BLaER1 (cell line): ENCODE measurements around the gene ANKS1B.

ENCODE experiments used
- H3K27ac ChIP-seq: shearing (Covaris generic); formaldehyde crosslinking; 2 replicates; pipeline ENCODE4 v1.8.1; 2022
- H3K27me3 ChIP-seq: shearing (Covaris generic); formaldehyde crosslinking; 2 replicates; pipeline ENCODE4 v1.8.1; 2022
- H3K36me3 ChIP-seq: shearing (Covaris generic); formaldehyde crosslinking; 2 replicates; pipeline ENCODE4 v1.8.1; 2022
- H3K4me1 ChIP-seq: shearing (Covaris generic); formaldehyde crosslinking; 2 replicates; pipeline ENCODE4 v1.8.1; 2022
- H3K4me2 ChIP-seq: shearing (Covaris generic); formaldehyde crosslinking; 2 replicates; pipeline ENCODE4 v1.8.1; 2022
- H3K4me3 ChIP-seq: shearing (Covaris generic); formaldehyde crosslinking; 2 replicates; pipeline ENCODE4 v1.8.1; 2022
- H3K9ac ChIP-seq: shearing (Covaris generic); formaldehyde crosslinking; 2 replicates; pipeline ENCODE4 v1.8.1; 2022
- H3K9me3 ChIP-seq: shearing (Covaris generic); formaldehyde crosslinking; 2 replicates; pipeline ENCODE4 v1.8.1; 2022
- H4K20me1 ChIP-seq: shearing (Covaris generic); formaldehyde crosslinking; 2 replicates; pipeline ENCODE4 v1.8.1; 2022
- Cebpa-rat ChIP-seq: shearing (Covaris generic); IDR thresholded peaks from 2 replicates; pipeline ENCODE4 v1.8.1; 2022

The ANKS1B gene

DNA sequence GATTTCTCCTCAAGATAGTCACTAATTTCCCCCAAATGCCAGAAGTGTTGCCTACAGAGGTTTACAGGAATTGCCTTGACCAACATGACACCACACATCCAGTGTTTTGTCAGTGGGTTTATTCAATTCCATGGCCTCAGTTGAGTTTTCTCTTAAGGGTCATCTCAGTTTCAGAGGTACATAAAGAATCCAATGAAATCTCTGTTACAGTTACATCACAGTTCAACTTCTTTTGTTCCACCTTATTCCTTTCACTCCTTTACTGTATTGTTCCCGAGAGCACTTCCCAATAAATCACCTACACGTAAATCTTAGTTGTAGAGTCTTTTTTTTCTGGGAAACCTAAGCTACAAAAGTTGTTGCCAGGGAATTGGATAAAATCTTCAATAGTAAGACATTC, 410.8 kb downstream of the ANKS1B start:
- Histone ChIP-seq H3K4me1 (peaks cover 7% of the 10 kb centered on the region; the same call in 1 of the 2 replicates), H3K4me3 (no peak overlapping the region), H3K9me3 (peaks cover 56% of the 10 kb centered on the region), H3K36me3 (peaks cover 67% of the 10 kb centered on the region), H4K20me1 (no peaks in the 10 kb centered on the region), H3K4me2 (no peak overlapping the region), H3K27me3 (no peaks in the 10 kb centered on the region), H3K9ac (no peak overlapping the region), H3K27ac (no peak overlapping the region)
- no peak for TF ChIP-seq Cebpa-rat

DNA sequence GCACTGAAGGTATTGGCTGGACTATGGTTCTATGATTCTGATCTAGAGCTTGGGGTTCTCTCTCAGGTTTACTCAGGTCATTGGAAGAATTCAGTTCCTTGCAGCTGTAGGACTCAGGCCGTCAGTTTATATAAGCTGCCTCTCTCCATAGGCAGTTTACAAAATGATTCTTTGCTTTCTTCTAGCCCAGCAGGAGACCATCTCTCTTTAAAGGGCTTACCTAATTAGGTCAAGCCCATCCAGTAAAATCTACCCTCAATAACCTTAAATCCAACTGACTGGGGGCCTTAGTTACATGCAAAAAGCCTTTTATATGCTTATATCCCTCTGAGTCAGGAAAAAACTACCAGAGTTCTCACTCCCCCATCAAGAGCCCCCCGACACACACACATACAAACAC, 417.7 kb downstream of the ANKS1B start:
- peaks cover 82% of the 10 kb centered on the region for H3K36me3 ChIP-seq
- no peak overlapping the region for H3K27ac ChIP-seq
- no peak for TF ChIP-seq Cebpa-rat
- H3K4me2 ChIP-seq = no peak overlapping the region
- no peaks in the 10 kb centered on the region for H3K27me3 ChIP-seq
- H3K4me1 ChIP-seq = peaks cover 20% of the 10 kb centered on the region
- H3K4me3 ChIP-seq = no peak overlapping the region
- no peaks in the 10 kb centered on the region for H4K20me1 ChIP-seq
- no peak overlapping the region for H3K9ac ChIP-seq
- peaks cover 54% of the 10 kb centered on the region for H3K9me3 ChIP-seq

DNA sequence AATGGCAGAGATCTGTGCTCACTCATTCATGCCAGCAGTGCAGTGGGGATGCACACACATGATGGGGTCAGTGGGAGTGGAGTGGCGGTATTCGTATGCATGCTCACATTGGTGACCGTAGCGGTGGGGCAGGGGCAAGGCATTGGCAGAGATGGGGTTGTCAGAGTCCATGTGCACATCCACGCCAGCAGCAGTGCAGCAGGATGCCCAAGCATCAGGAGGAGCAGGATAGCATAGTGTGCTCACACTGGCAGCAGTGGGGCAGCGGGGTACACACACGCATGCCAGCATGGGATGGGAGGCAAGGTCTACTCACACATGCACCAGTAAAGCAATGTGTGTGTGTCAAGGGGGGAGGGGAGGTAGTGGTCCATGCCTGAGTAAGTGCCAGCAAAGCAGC, 426.6 kb downstream of the ANKS1B start:
- Histone ChIP-seq H3K27ac (no peak overlapping the region), H4K20me1 (no peaks in the 10 kb centered on the region), H3K36me3 (peaks cover 82% of the 10 kb centered on the region), H3K4me1 (no peaks in the 10 kb centered on the region), H3K27me3 (no peaks in the 10 kb centered on the region), H3K9me3 (peaks cover 46% of the 10 kb centered on the region), H3K4me2 (no peak overlapping the region), H3K4me3 (no peak overlapping the region), H3K9ac (no peak overlapping the region)
- no peak for TF ChIP-seq Cebpa-rat

DNA sequence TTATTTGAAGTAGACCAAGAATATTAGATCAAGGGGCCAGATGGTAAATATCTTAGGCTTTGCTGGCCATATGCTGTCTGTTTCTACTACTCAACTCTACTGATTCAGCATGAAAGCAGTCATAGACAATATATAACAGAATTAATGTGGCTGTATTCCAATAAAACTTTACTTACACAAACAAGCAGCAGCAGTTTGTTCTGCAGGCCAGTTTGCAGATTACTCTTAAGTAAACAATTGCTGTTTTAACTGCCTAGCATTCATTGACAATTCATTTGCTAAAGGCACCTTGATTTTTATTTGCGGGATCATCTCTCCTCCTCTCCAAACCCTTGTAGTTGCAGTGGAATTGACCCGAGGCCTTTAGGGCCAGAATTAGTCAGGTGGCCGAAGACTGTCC, 431.3 kb downstream of the ANKS1B start:
- no peak overlapping the region for H3K9ac ChIP-seq
- H3K27ac ChIP-seq = no peak overlapping the region
- TF ChIP-seq Cebpa-rat = no peak

DNA sequence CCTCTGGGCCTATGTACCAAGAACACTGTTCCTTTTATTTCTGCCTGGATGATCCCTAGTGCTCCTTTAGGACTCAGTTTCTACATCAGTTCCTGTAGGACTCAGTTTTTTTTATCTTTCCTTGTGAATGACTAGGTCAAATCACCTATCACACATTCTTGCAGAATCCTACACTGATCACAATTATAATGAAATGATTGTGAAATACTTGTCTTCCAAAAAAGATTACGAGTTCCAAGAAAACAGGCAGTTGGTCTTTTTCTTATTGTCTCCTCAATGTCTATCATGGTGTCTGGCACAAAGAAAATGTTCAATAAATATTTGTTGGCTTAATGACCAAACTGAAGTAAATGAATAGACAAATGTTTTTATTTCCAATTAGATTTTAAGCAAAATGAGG, 432.7 kb downstream of the ANKS1B start:
- H3K4me2 ChIP-seq = no peak overlapping the region
- H3K9me3 ChIP-seq = peaks cover 15% of the 10 kb centered on the region
- H3K27ac ChIP-seq = no peak overlapping the region
- no peak for TF ChIP-seq Cebpa-rat
- no peak overlapping the region for H3K9ac ChIP-seq
- no peaks in the 10 kb centered on the region for H4K20me1 ChIP-seq
- H3K4me3 ChIP-seq = no peak overlapping the region
- no peaks in the 10 kb centered on the region for H3K4me1 ChIP-seq
- H3K36me3 ChIP-seq = peaks cover 41% of the 10 kb centered on the region
- no peaks in the 10 kb centered on the region for H3K27me3 ChIP-seq

More for the DNA sequence above, 431.3 kb downstream of the ANKS1B start:
- Histone ChIP-seq H3K4me1 (no peaks in the 10 kb centered on the region), H4K20me1 (no peaks in the 10 kb centered on the region), H3K36me3 (peaks cover 56% of the 10 kb centered on the region), H3K4me2 (no peak overlapping the region), H3K9me3 (peaks cover 23% of the 10 kb centered on the region), H3K27me3 (no peaks in the 10 kb centered on the region), H3K4me3 (no peak overlapping the region)

DNA sequence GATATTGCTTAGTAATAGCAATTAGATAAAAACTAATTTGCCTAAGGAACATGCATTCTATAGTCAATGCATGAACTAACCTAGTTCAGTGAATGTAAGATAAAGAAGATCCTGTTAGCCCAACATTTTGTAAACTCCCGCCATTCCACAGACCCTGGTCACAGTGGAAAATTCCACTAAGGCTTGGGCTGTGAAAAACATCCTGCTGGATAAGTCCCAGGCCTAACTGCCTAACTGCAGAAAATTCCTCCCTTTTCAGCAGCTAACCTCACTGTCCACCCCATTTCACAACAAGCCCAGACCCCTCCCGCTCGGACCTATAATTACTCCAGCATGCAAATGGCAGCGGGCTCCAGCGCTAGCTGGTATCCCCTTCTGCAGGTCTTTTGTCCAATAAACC, 435.1 kb downstream of the ANKS1B start:
- peaks cover 27% of the 10 kb centered on the region for H3K36me3 ChIP-seq
- no peak overlapping the region for H3K9ac ChIP-seq
- TF ChIP-seq Cebpa-rat = no peak
- H3K27me3 ChIP-seq = no peaks in the 10 kb centered on the region
- H3K4me2 ChIP-seq = no peak overlapping the region
- H3K4me3 ChIP-seq = no peak overlapping the region
- no peaks in the 10 kb centered on the region for H3K4me1 ChIP-seq
- no peaks in the 10 kb centered on the region for H3K9me3 ChIP-seq
- no peak overlapping the region for H3K27ac ChIP-seq
- no peaks in the 10 kb centered on the region for H4K20me1 ChIP-seq

DNA sequence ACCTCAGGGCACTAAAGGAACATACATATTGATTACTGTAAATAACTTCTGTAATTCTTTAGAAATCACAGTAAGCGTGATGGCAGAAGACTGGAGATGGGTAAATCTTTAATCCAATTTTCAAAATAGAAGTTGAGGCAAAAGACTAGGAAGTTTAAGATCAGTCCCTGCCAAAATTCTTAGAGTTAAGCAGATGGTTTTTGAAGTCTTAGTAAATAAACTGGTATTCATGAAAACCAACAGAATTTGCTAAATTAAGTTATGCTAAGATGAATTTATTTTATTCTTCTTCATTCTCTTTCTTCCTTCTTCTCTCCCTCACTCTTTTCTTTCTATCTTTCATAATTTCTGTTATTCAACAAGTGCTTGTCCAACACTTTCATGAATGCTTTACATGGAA, 435.5 kb downstream of the ANKS1B start:
- Histone ChIP-seq H3K27me3 (no peaks in the 10 kb centered on the region), H3K36me3 (peaks cover 24% of the 10 kb centered on the region), H3K9ac (no peak overlapping the region), H3K27ac (no peak overlapping the region), H3K9me3 (no peaks in the 10 kb centered on the region), H4K20me1 (no peaks in the 10 kb centered on the region), H3K4me2 (no peak overlapping the region), H3K4me3 (no peak overlapping the region), H3K4me1 (no peaks in the 10 kb centered on the region)
- TF ChIP-seq Cebpa-rat = no peak

DNA sequence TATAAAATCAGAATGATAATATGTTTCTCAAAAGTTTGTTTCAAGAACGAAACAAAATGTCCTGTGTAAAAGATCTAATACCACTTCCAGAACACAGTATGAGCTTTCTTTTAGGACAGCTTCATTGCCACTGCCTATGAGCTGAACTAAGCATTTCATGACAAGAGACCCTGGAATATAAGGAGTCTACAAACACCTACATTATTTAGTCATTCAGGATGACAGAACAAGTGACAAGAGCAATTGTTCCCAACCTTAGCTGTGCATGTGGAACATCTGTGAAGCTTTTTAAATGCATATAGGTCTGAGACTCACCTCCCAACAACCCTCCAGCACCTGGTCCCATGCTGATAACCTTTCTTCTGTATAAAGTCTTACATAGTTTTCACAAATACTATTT, 440.3 kb downstream of the ANKS1B start:
- Histone ChIP-seq H3K27ac (no peak overlapping the region), H3K27me3 (no peaks in the 10 kb centered on the region), H3K4me2 (no peak overlapping the region), H3K9ac (no peak overlapping the region), H3K4me1 (no peaks in the 10 kb centered on the region), H3K36me3 (peaks cover 22% of the 10 kb centered on the region), H3K4me3 (no peak overlapping the region), H4K20me1 (no peaks in the 10 kb centered on the region), H3K9me3 (peaks cover 14% of the 10 kb centered on the region)
- no peak for TF ChIP-seq Cebpa-rat

DNA sequence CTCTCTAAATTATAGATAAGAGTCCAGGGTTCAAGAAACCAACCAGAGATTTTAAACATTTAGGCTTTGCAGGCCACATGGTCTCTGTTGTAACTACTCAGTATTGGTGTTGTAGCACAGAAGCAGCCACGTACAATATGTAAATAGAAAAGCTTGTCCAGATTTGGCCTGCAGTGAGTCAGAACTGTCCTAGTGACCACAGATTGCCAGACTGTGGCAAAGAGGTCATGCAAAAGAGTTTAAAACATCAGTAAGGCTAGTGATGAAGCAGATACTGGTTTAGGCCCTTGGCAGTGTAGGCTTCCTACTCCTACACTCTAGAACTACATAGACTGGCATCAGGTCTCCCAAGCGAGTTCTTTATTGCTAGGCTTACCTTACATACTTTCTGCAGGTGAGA, 454.8 kb downstream of the ANKS1B start:
- H3K9me3 ChIP-seq = peaks cover 4% of the 10 kb centered on the region; the same call in 1 of the 2 replicates
- peaks cover 46% of the 10 kb centered on the region for H3K36me3 ChIP-seq
- H4K20me1 ChIP-seq = no peaks in the 10 kb centered on the region
- no peak overlapping the region for H3K27ac ChIP-seq
- no peaks in the 10 kb centered on the region for H3K4me1 ChIP-seq
- no peaks in the 10 kb centered on the region for H3K27me3 ChIP-seq
- TF ChIP-seq Cebpa-rat = no peak
- no peak overlapping the region for H3K4me3 ChIP-seq
- no peak overlapping the region for H3K9ac ChIP-seq
- H3K4me2 ChIP-seq = no peak overlapping the region

DNA sequence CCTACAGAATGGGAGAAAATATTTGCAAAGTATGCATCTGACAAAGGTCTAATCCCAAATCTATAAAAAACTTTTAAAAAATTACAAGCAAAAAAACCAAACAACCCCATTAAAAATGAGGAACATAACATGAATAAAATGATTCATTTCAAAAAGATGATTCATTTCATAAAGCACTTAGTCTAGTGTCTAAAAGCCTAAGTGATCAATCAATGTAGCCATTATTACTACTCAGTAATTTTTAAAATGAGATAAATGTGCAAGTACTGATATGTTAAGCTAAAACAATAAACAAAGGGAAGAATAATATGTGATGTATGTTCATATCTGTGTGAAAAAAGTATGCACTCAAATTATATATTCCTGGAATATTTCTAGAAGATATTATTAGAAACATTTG, 456.3 kb downstream of the ANKS1B start:
- Histone ChIP-seq H3K4me1 (no peaks in the 10 kb centered on the region), H3K27ac (no peak overlapping the region), H3K9me3 (no peaks in the 10 kb centered on the region), H3K4me2 (no peak overlapping the region), H3K4me3 (no peak overlapping the region), H3K27me3 (no peaks in the 10 kb centered on the region), H3K9ac (no peak overlapping the region), H4K20me1 (no peaks in the 10 kb centered on the region), H3K36me3 (peaks cover 44% of the 10 kb centered on the region)
- no peak for TF ChIP-seq Cebpa-rat

DNA sequence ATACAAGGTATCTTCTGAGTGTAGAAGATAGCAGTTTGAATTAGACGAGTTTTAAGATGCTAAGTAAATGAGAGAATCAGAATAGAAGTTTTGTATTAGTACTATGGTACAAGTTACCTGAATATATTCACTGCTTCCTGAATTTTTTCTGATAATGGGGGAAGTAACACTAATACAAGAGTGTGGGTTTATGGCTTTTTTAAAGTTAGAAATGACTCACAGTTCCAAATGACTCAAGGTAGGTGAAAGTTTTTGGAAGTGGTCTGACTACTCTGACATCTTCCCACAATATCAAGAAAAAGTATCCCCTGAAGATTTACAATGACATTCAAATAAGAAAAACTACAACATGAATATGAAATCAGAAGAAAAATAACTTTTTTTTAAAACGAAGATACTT, 460.9 kb downstream of the ANKS1B start:
- Histone ChIP-seq H3K27ac (no peak overlapping the region), H3K4me3 (no peak overlapping the region), H3K27me3 (no peaks in the 10 kb centered on the region), H3K36me3 (peaks cover 38% of the 10 kb centered on the region), H4K20me1 (no peaks in the 10 kb centered on the region), H3K4me1 (no peaks in the 10 kb centered on the region), H3K9ac (no peak overlapping the region), H3K9me3 (no peaks in the 10 kb centered on the region; the same call in 1 of the 2 replicates), H3K4me2 (no peak overlapping the region)
- no peak for TF ChIP-seq Cebpa-rat
